Transverse colon (tissue), 4 donors: ENCODE results near the gene STAG1. TPM values are rescaled to one million over a fixed set of nuclear protein-coding genes. Genes with fewer than 3 reads are reported as not detected.
"Not testable (repeated sequence)": the region's sequence is repeated elsewhere in the genome, so short reads cannot be mapped to it uniquely, and the experiment has no call there.

Experiments used
- DNase-seq: peaks from one replicate; pipeline ENCODE4 v3.0.0-alpha.2; 2019
- H3K27ac ChIP-seq, 4 donors: fragments of 200-600 bp; sonication (generic); 2 replicates each; pipeline ENCODE4 v1.5.1; 2016 to 2018; ENCODE audit warnings: inconsistent platforms in 4 of 4
- H3K27me3 ChIP-seq: fragments of 200-600 bp; sonication (generic); 2 replicates; pipeline ENCODE4 v1.5.1; 2017; ENCODE audit warnings: inconsistent platforms
- H3K36me3 ChIP-seq, 4 donors: fragments of 200-600 bp; sonication (generic); 2 replicates each; pipeline ENCODE4 v1.5.1; 2017 to 2019; ENCODE audit warnings: inconsistent platforms in 4 of 4
- H3K4me1 ChIP-seq, 4 donors: fragments of 200-600 bp; sonication (generic); 2 replicates each; pipeline ENCODE4 v1.5.1; 2017 to 2020; ENCODE audit warnings: inconsistent platforms in 4 of 4
- H3K4me3 ChIP-seq, 4 donors: fragments of 200-600 bp; sonication (generic); 1 replicate in 1 of 4; 2 replicates in 3 of 4; pipeline versions ENCODE4 v1.5.1 to v1.6.1; 2017 to 2019; ENCODE audit warnings: inconsistent platforms in 4 of 4
- H3K9me3 ChIP-seq, 2 donors: fragments of 200-600 bp; sonication (generic); 2 replicates each; pipeline ENCODE4 v1.5.1; 2017 to 2019; ENCODE audit warnings: inconsistent platforms in 2 of 2
- CTCF ChIP-seq, 5 experiments: fragments of 200-600 bp in 3 of 5; fragments of 450-650 bp in 2 of 5; sonication (generic) in 3 of 5; IDR thresholded peaks; 1 replicate in 2 of 5; 2 replicates in 3 of 5; pipeline ENCODE4 v1.5.1; 2016 to 2017; ENCODE audit warnings: antibody characterized with exemption in 5 of 5, inconsistent platforms in 3 of 5, mild to moderate bottlenecking in 2 of 5, moderate library complexity in 1 of 5
- EP300 ChIP-seq: sonication (generic); formaldehyde crosslinking; IDR thresholded peaks from one replicate; pipeline ENCODE4 v1.6.1; 2017; ENCODE audit warnings: antibody characterized with exemption, low read depth
- POLR2A ChIP-seq: fragments of 450-650 bp; IDR thresholded peaks from one replicate; pipeline ENCODE4 v1.6.1; 2016; ENCODE audit warnings: antibody characterized with exemption, mild to moderate bottlenecking, moderate library complexity
- POLR2AphosphoS5 ChIP-seq, 3 donors: sonication (generic); formaldehyde crosslinking; IDR thresholded peaks; one replicate each; pipeline ENCODE4 v1.6.1; 2016; ENCODE audit warnings: antibody characterized with exemption in 3 of 3
- WGBS, 2 donors: methylation state at CpG; one replicate each; pipeline ENCODE4 v1.1.5; 2018; ENCODE audit warnings: low coverage in 1 of 2; 5-methylcytosine and 5-hydroxymethylcytosine counted together
- in situ Hi-C, 4 donors: fragments of 200-750 bp; cut with MboI; loops; one replicate each; pipeline versions ENCODE4 v1.15.0 to v1.15.1; 2017; ENCODE audit warnings: low sequenced_read_pairs in 3 of 4, low pct_ligation_motif_present in 1 of 4, low pct_unique_long_range_greater_than_20kb in 1 of 4
- intact Hi-C: fragments of 100-400 bp; cut with DNase I; formaldehyde crosslinking; loops from one replicate; pipeline ENCODE4 v1.15.1; 2023; ENCODE audit warnings: low total_unique reads
- total RNA-seq, 4 donors: library from RNA; depleted of rRNA; stranded (reverse); fragments of >200 nt; gene quantifications; one replicate each; pipeline ENCODE4 v1.1.0, GENCODE V29; 2016

STAG1 gene
- total RNA-seq, 4 donors from 2014 or later, result 14.5 to 57.2 (median 42.2) TPM

GRCh38 chr3:136778865-136779264 is 26.7 kb upstream of the STAG1 start:
- Histone ChIP-seq H3K9me3 (no peaks in the 10 kb centered on the region), H3K27me3 (no peaks in the 10 kb centered on the region), H3K4me1 (no peaks in the 10 kb centered on the region), H3K27ac (no peak overlapping the region), H3K4me3 (no peak overlapping the region), H3K36me3 (no peaks in the 10 kb centered on the region)
- in situ Hi-C loops (no loop called here), intact Hi-C loops (no loop called here)
- TF ChIP-seq POLR2AphosphoS5 (IDR thresholded peaks at IDR 0.05) (no peak), EP300 (no peak), POLR2A (no peak), CTCF (IDR thresholded peaks at IDR 0.05) (no peak)
- no peak for DNase-seq
- WGBS, 2 donors, result 72 to 77% methylated on average over 2 to 4 of the region's 4 CpGs

GRCh38 chr3:136772709-136773108 is 20.5 kb upstream of the STAG1 start:
- 75 to 80% methylated on average over 1 of the region's 1 CpG for WGBS, 2 donors
- no peaks in the 10 kb centered on the region for H3K36me3 ChIP-seq
- TF ChIP-seq POLR2A, result no peak
- TF ChIP-seq POLR2AphosphoS5 (IDR thresholded peaks at IDR 0.05), result no peak
- TF ChIP-seq EP300, result no peak
- TF ChIP-seq CTCF (IDR thresholded peaks at IDR 0.05), result no peak
- intact Hi-C loops, result no loop called here
- no peak overlapping the region for H3K27ac ChIP-seq
- H3K4me3 ChIP-seq, result no peak overlapping the region
- in situ Hi-C loops, result no loop called here
- no peak for DNase-seq
- H3K4me1 ChIP-seq, result no peaks in the 10 kb centered on the region
- no peaks in the 10 kb centered on the region for H3K9me3 ChIP-seq
- no peaks in the 10 kb centered on the region for H3K27me3 ChIP-seq

- peak; percentile 33 to 57 (median 48) for TF ChIP-seq CTCF (IDR thresholded peaks at IDR 0.05)
- not testable (repeated sequence) for H3K4me3 ChIP-seq, H3K27me3 ChIP-seq, H3K27ac ChIP-seq, H3K36me3 ChIP-seq, H3K9me3 ChIP-seq, DNase-seq
- intact Hi-C loops, result loop anchor here (10.0 kb wide), 1 partner anchor 344 kb away; no protein-coding TSS in a partner anchor
- H3K4me1 ChIP-seq, result peaks cover 6 to 12% (median 8%) of the 10 kb centered on the region in 4 donors
- in situ Hi-C loops, result loop anchor here in 2 of 4 donors (10.0 kb wide), 2 partner anchors 256 to 364 kb away; no protein-coding TSS in a partner anchor
- 43 to 86% methylated on average over 3 to 20 of the region's 20 CpGs for WGBS, 2 donors
Measured at GRCh38 chr3:136758160-136759102, 6.3 kb upstream of the STAG1 start.

GRCh38 chr3:136755192-136755591 is 3.0 kb upstream of the STAG1 start:
- Histone ChIP-seq H3K27me3 (no peaks in the 10 kb centered on the region), H3K36me3 (no peaks in the 10 kb centered on the region), H3K4me1 (peaks cover 8 to 18% (median 13%) of the 10 kb centered on the region in 4 donors), H3K27ac (no peak overlapping the region), H3K4me3 (no peak overlapping the region), H3K9me3 (no peaks in the 10 kb centered on the region)
- intact Hi-C loops, result loop anchor here (10.0 kb wide), 1 partner anchor 340 kb away; no protein-coding TSS in a partner anchor
- in situ Hi-C loops, result loop anchor here in 2 of 4 donors (10.0 kb wide), 2 partner anchors 260 to 360 kb away; no protein-coding TSS in a partner anchor
- no peak for DNase-seq
- WGBS, 2 donors, result 91 to 94% methylated on average over 2 of the region's 2 CpGs
- TF ChIP-seq POLR2A, result no peak
- no peak for TF ChIP-seq CTCF (IDR thresholded peaks at IDR 0.05)
- TF ChIP-seq POLR2AphosphoS5 (IDR thresholded peaks at IDR 0.05), result no peak
- no peak for TF ChIP-seq EP300
